Body of pancreas (tissue), 4 donors: ENCODE measurements around the gene DYNLT5.

ENCODE experiments used
- CTCF ChIP-seq, 7 experiments: fragments of 450-650 bp in 4 of 7; fragments of 200-600 bp in 3 of 7; sonication (generic) in 3 of 7; IDR thresholded peaks; one replicate each; pipeline ENCODE4 v1.5.1; 2016 to 2019; ENCODE audit warnings: antibody characterized with exemption in 7 of 7
- POLR2A ChIP-seq, 3 donors: fragments of 450-650 bp; IDR thresholded peaks; one replicate each; pipeline ENCODE4 v1.6.1; 2016; ENCODE audit warnings: antibody characterized with exemption in 3 of 3, mild to moderate bottlenecking in 2 of 3

DNA sequence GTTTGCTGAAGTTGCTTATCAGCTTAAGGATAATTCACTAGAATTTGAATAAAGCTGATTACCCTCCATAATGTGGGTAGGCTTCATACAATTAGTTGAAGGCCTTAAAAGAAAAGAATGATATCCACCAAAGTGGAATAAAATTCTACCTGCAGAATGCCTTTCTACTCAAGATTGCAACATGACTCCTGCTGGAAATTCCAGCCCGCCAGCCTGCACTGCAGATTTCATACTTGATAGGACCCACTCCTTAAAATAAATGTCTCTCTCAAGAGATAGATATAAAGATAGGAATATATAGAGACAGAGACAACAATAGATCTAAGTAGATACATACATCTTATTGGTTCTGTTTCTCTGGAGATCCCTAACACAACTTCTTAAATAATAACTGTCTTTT, 72.5 kb downstream of the DYNLT5 start:
- TF ChIP-seq CTCF (IDR thresholded peaks at IDR 0.05) (no peak), POLR2A (IDR thresholded peaks at IDR 0.05) (no peak)
